Measurements from ENCODE around the gene GABRA5.
"Not testable (repeated sequence)": the region's sequence is repeated elsewhere in the genome, so short reads cannot be mapped to it uniquely, and the experiment has no call there.

GABRA5 gene

DNA sequence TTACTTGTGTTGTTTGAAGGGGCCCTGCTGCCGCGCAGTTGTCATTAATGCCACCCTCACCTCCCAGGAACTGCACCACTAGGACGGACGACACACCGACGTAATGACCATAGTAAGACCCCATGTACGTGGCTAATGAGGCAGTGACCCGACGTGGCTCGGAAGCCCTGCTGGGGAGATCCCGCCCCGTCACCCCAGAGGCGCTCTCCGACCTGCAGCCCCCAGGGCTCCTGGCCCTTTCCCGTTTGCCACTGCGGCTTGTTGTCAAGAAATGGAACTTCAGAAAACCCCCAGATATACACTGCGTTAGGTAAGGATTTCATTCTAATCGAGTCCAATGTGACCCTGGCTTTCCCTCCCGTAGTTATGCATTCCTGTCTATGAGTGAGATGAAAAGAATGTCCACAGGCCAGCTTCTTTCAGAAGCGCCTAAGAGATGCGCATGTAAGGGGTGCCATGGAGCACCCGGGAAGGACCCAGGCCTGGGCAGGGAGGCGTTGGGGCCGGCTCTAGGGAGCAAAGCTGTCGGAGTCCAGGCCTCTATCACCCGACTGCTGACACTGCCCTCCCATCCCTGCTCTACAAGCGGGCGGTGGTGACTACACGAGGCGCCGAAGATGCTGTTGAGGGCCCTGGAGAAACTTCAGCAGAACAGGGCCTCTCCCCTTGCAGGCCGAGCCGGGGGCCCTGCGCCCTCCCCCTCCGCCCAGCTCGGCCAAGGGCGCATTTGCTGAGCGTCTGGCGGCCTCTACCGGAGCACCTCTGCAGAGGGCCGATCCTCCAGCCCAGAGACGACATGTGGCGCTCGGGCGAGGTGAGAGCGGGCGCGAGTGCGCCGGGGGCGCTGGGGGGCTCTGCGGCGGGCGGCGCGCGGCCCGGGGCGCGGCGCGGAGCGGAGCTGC, at the start of gene GABRA5:
Gene GABRA5 (plus strand): TSS at position 765 of the 902 bp plus-strand sequence. CDS start 2,187 bp downstream, outside the sequence.
- DNase-seq = peak in 19 of 56 donors; percentile 15 to 67 (median 38)

DNA sequence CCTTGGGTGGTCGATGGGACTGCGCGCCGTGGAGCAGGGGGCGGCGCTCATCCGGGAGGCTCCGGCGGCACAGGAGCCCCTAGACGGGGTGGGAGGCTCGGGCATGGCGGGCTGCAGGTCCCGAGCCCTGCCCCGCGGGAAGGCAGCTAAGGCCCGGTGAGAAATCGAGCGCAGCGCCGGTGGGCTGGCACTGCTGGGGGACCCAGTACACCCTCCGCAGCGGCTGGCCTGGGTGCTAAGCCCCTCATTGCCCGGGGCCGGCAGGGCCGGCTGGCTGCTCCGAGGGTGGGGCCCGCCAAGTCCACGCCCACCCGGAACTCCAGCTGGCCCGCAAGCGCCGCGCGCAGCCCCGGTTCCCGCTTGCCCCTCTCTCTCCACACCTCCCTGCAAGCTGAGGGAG, 35.7 kb upstream of the GABRA5 start:
- not testable (repeated sequence) for DNase-seq

DNA sequence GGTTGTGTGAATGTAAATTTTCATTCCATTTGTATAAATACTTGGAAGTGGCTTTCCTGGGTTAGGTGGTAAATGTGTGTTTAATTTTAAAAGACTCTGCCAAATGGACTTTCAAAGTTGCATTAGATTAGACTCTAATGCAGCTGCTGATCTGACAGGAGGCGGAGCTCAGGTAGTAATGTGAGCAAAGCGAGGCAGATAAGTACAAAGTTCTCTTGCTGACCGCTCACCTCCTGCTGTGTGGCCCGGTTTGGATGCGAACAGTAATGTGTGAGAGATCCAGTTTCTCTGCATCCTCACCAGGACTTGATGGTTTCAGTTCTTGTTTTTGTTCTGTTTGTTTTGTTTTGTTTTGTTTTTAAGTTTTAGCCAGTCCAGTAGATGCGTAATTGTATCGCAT, 34.9 kb upstream of the GABRA5 start:
- DNase-seq = no peak

DNA sequence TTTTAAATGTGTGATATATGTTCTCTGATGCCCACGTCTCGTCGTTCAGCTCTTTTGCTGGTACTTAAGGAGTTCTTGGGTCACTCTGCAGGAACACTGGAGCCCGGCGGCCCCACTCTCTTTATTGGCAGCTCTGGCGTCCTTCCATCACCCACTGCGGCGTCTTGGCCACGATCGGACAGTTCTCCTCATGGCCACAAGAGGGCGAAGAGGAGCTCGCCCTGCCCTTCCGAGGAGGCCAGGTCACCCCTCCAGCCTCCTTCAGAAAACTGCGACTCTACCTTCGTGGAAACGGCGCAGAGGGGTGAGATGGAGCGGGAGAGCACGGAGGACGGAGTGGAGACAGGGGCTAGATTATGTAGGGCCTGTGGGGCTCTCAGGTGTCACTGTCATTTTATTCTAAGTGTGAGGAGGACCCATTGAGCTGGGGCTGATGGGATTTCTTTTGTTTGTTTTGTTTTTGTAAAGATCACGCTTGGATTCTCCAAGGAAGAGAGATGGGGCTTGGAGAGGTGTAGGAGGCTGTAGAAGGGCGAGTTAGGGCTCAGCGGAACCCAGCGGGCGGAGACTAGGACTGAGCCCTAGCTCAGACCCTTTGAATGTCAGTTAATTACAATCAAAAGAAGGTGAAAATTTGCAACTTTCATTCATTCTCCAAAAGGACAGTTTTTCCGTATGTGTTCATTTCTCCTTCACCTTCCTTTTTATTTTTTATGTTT, 28.0 kb upstream of the GABRA5 start:
- DNase-seq = no peak

DNA sequence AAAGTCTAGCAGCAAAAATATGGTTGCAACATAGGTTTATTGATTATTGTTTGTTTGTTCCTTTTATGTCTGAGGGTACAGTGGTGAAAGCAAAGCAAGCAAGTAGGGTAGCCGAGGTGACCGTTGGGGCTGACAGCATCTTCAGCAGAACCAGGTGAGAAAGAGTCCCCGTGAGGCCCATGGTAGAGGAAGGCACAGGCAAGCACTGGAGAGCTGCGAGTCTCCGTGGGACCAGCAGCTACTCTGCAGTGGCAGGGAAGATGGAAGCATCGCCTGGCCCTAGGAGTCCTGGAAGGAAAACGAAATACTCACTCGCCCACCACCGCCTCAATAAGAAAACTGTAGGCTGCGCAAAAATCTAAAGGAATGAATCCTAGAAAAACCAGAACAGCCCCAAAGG, 25.3 kb upstream of the GABRA5 start:
- no peak for DNase-seq

DNA sequence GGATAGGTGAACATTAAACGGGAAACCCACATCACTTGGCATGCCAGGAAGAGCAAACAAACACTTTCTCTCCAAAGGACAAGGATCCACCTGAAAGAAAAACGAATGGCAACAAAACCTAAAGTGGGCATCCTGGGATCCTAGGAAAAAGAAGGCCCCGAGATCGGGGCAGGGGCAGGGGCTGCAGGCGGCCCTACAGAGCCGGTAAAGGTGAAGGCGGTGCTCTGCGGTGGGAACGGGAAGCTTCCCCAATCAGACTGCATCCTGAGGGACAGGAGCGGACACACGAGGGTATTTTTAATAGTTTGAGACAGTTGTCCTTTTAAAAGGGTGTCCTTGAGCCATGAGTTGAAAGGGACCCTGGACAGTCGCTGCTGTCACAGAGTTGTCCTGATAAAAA, 24.9 kb upstream of the GABRA5 start:
- DNase-seq = no peak

DNA sequence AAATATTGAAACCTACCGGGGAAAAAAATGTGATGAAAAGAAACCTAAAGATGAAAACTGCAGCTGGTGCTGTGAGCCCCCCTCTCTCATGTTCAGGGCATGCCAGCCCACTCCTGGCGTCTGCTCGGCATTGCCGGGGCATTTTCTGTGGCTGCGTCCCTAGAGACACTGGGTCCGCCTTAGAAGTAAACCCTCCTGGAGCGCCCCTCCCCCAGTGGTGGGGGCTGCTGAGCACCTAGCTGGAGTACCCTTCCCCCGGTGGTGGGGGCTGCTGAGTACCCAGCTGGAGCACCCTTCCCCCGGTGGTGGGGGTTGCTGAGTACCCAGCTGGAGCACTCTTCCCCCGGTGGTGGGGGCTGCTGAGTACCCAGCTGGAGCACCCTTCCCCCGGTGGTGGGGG, 24.5 kb upstream of the GABRA5 start:
- no peak for DNase-seq

DNA sequence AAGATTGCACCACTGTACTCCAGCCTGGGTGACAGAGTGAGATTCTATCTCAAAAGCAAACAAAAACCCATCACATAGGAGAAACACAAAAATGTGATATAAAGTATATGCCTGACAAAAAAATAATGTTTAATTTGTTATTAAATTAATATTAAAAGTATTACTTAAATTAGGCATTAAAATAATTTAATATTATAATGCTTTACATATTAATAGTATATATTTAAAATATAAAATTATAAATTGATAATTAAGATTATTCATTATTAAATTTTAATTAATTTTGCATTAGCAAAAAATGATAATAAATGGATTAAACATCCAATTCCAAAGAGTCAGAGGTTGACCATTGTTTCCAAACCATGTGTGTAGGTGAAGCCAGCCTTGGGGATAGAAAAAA, 22.0 kb upstream of the GABRA5 start:
- no peak for DNase-seq

DNA sequence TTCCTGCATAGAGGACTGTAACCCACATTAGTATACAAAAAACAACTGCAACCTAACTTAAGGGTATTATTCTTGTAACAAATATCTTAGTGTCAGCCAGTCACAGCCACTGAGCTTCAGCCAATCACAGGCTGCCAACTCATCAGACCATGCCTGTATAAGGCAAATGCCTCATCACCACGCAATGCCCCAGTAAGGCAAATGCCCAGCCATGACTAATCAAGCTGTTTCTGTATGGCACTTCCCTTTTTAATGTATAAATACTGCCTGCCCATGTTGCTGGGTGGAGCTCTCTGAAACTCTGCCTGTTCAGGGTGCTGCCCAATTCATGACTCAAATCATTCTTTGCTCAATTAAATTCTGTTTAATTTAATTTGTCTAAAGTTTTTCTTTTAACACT, 18.4 kb upstream of the GABRA5 start:
- DNase-seq = no peak

DNA sequence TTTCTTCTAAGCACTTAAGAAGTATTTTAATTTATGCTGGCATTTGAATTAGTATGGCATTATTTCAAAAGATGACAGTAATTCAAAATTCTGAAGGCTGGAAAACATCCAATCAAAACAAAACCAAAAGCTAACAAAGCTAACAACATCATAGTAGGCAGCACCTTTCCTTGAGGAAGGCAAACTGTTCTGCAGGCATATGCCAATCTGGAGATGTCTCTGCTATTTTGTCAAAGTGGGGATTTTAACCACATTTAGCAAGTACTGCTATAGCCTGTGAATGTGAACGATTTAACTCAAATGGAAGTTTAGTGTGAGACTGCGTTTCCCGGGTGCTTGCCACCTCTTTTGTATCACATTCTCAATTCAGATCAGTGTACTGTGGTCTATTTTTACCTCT, 16.7 kb upstream of the GABRA5 start:
- no peak for DNase-seq

DNA sequence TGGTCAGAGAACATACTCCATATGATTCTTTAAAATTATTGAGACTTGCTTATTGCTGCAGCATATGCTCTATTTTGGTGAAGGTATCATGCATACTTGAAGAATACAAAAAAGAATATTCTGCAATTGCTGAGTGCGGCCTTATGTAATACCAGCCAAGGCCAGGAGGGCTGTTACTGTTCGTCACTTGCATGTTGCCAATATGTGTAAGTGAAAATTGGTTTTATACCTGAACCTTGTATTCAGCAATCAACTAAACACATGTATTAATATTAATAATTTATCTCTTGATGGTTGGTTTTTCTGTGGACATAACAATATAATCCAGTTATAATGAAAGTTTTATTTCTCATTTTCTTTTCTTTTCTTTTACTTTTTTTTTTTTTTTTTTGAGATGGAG, 13.9 kb upstream of the GABRA5 start:
- no peak for DNase-seq

DNA sequence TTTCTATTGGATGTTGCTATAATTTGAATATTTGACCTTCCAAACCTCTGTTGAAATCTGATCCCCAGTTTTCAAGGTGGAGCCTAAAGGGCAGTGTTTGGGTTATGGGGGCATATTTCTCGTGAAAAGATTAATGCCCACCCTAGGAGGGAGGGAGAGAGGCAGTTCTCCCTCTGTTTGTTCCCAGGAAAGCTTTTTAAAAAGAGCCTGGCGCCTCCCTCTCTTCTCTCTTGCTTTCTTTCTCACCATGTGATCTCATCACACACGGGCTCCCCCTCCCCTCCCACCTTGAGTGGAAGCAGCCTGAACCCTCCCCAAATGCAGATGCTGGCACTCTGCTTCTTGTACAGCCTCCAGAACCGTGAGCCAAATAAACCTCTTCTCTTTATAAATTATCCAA, 12.4 kb upstream of the GABRA5 start:
- no peak for DNase-seq

DNA sequence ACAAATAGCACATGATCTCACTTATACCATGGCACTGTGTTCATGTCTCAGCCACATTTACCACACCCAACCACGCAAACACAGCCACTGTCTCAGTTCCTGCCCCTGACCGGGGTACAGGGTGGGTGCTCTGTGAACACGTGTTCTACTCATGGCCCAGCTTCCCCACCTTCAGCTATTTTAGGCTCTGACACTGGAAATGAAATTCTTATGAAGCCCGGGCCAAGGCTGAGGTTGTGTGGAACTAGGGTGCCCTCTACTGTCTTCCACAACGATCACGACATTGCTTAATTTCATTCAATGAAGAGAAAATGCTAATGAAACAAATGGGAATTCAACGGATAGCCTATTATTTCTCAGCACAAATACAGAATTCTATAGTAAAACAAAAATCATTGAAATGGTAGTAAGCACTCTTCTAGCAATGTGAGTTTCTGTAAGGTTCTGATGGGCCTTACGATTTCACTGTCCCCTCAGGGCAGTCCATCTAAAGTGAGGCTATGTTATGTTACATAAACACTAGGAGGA, 2.1 kb upstream of the GABRA5 start:
- peak in 29 of 56 donors; percentile 7 to 74 (median 40) for DNase-seq

DNA sequence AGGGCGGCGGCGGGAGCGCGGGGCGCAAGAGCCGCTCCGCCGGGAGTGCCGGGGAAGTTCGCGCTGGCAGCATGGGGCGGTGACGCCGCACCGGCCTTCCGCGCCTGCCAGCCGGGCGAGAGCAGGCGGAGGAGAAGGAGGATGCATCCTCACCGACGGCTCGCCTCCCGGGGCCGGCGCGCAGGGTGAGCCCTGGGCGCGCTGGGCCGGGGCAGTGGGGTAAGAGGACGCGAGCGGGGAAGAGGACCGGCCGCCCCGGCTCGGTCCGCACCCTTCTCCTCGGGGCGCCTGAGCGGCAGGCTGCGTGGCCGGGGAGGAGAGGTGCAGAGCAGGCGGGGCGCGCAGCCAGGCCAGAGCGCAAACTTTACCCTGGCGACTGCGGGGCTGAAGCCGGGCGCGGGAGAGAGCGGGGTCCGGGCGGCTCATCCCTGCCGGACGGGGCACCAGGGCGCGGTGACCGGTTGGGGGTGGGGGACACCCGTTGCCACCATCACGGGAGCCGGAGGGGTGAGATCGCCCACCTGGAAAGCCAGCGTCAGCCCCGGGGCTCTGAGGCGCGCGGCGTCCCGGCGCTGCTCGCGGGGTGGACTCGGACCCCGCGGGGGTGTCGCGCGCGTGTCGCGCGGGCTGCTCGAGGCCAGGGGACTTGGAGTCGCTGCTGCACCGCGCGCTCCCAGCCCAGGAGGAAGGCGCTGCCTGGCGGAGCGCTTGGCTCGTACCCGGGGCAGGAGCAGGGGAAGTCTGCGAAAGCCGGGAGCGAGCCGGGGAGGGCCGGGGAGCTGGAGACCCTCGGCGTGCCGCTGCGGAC, 542 bp downstream of the GABRA5 start:
- peak in 1 of 56 donors; percentile 23 for DNase-seq

DNA sequence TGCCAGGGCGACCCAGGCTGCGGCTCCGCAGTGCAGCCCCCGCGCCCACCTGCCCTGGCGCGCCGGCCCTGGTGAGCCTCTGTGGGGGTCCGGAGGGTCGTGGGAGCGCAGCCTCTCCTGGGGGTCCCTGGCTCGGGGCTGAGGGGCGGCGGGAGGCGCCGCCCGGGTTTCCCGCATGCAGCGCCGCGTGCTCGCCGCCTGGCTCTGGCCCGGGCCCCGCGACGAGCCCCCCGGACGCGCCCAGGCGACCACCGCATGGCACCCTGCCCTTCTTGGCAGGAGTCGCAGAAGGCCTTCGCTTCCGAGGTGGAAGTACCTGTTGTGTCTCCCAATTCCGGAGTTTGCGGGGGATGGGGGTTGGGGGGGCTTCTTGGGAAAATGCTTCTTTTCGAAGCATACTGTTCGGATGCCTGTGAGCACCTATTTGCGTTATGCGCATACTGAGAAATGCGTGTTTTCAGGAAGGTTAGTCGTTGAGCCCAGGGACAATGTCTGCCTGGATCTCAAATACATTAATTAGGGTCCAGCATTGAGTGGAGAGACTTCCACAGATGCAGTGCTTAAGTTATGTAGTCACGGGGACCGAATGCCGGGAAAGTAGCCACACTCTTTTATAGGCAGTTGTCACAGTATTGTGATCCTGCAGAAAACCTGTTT, 1.3 kb downstream of the GABRA5 start:
- no peak for DNase-seq

DNA sequence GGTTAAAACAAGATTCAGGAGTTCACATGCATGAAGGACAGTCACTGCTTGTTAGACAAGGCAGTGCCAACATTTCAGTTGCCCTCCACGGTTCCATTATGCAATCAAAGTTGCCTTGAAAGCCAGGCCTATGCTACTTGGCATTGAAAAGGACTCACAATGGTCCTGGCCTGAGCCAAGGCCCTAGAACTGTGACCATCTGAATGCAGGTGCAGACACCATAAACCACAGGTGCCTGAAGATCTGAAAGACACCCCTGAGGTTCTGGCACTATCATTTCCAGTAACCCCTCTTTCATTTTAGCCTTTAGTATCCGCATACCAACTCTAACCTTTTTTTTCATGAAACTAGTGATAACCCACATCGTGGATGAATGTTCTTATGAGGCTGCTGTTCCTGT, 2.8 kb downstream of the GABRA5 start:
- no peak for DNase-seq

DNA sequence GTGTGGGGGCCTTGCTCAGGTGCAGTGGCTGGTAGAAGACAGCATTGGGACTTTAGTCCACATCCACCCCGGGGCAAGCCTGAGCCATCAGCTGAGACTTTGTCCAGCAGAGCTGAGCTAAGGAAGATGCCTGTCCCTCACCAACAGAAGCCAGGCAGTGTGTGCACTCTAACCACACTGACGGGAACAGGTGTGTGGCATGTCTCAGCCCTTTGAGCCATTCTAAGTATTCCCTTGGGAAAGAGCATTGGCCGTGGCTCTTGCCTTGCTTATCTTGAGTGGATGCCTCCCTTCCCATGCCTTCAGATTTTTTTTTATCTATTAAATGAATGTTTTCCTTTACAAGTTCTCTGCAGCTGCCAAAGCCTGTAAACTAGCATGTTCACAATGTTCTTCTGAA, 3.5 kb downstream of the GABRA5 start:
- DNase-seq = no peak

DNA sequence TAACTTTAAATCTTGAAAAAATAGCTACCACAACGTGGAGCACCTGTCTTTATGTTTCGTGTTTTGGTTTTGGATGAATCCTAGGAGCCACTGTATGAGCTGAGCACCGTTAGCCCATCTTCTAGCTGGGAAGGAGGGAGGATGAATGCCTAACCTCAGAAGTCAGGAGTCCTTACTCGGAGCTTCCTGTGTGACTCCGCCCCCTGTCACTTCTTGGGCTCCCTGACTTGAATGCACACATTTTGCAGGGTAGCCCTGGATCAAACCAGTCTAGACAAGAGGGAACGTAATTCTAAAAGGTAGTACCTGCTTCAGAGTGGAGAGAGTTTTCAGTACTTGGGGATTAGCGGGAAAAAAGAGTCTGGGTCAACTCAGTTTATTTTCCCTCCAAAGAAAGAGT, 5.3 kb downstream of the GABRA5 start:
- DNase-seq = no peak

DNA sequence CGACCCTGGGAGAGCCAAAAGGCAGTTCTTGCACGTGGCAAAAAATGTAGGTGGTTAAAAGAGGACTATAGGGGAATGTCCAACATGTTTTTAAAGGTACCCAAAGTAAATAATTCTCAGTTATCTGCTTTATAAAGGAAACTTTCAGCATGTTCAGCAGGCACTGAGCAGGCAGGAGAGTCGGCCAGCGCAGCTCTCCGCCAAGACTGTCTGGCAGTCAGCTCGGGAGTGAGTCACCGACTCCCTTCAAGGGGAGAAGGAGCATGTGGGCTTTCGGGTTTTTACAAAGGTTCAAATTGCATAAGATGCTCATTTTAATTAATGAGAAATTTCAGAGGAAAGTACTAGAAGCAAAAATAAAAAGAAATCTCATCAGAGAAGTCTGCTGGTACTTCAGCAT, 7.0 kb downstream of the GABRA5 start:
- DNase-seq = peak in 27 of 56 donors; percentile 10 to 78 (median 42)

DNA sequence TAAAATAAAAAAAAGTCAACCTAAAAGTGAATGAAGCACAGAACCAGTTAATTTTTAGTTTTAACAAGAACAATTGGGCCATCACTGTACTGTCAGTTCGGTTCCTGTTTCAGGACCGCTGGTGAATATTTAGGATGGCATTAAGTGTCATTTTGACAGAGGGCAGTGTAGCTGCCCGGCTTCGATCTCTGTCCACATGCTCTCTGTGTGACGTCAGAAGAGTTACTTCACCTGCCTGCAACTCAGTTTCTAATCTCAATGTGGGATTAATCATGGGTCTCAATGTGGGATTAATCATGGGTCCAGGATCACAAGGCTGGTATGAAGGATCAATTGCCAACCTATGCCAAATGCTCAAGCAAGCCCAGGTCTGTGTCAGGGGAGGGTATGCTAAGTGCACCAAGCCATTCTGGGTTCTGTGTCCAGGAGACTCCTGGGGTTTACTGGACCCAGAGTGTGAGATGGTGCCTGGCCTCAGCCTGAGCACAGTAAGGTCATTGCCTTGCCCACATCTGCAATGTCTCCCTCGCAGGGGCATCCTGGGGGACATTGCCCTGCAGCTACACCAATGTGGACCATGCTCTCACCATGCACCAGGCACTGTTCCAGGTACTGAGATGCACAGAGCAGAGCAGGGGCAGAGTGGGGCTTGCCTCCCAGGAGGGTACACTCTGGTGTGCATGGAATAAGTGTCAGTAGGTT, 8.1 kb downstream of the GABRA5 start:
- no peak for DNase-seq

Measured in nucleus accumbens (tissue), 56 donors.